IPS-18a (cell line): ENCODE data around the gene ADAMTSL1.

ENCODE experiments used
- H3K27ac ChIP-seq: one replicate; pipeline ENCODE4 v1.5.1; 2013; ENCODE audit warnings: low read length
- H3K27me3 ChIP-seq: one replicate; pipeline ENCODE4 v1.6.1; 2013; ENCODE audit warnings: mild to moderate bottlenecking, low read length; ENCODE audit not compliant: control insufficient read depth, insufficient read depth
- H3K36me3 ChIP-seq: one replicate; pipeline ENCODE4 v1.6.1; 2013; ENCODE audit warnings: low read depth, low read length; ENCODE audit not compliant: control insufficient read depth
- H3K4me1 ChIP-seq: one replicate; pipeline ENCODE4 v1.6.1; 2013; ENCODE audit warnings: low read depth, low read length; ENCODE audit not compliant: control insufficient read depth
- H3K4me3 ChIP-seq: one replicate; pipeline ENCODE4 v1.5.1; 2013; ENCODE audit warnings: low read length
- H3K9ac ChIP-seq: one replicate; pipeline ENCODE4 v1.6.1; 2013; ENCODE audit warnings: mild to moderate bottlenecking, low read length, moderate library complexity
- H3K9me3 ChIP-seq: one replicate; pipeline ENCODE4 v1.6.1; 2013; ENCODE audit warnings: low read depth, low read length; ENCODE audit not compliant: control insufficient read depth

ADAMTSL1 gene

GRCh38 chr9:18447541-18447940 lies 26.4 kb upstream of the ADAMTSL1 start:
- Histone ChIP-seq H3K36me3 (no peaks in the 10 kb centered on the region), H3K4me3 (no peak overlapping the region), H3K27ac (no peak overlapping the region), H3K9me3 (no peaks in the 10 kb centered on the region), H3K27me3 (no peaks in the 10 kb centered on the region), H3K9ac (no peak overlapping the region), H3K4me1 (no peaks in the 10 kb centered on the region)

GRCh38 chr9:18448101-18448500 lies 25.9 kb upstream of the ADAMTSL1 start:
- Histone ChIP-seq H3K36me3 (no peaks in the 10 kb centered on the region), H3K27me3 (no peaks in the 10 kb centered on the region), H3K27ac (no peak overlapping the region), H3K9me3 (no peaks in the 10 kb centered on the region), H3K9ac (no peak overlapping the region), H3K4me3 (no peak overlapping the region), H3K4me1 (no peaks in the 10 kb centered on the region)

- Histone ChIP-seq H3K9ac (no peak overlapping the region), H3K4me3 (no peak overlapping the region), H3K27ac (no peak overlapping the region), H3K9me3 (no peaks in the 10 kb centered on the region), H3K4me1 (no peaks in the 10 kb centered on the region), H3K27me3 (no peaks in the 10 kb centered on the region), H3K36me3 (no peaks in the 10 kb centered on the region)
These were observed 22.5 kb upstream of the ADAMTSL1 start for GRCh38 chr9:18451406-18451805.

- no peak overlapping the region for H3K9ac ChIP-seq
- H3K27ac ChIP-seq = no peak overlapping the region
- no peaks in the 10 kb centered on the region for H3K36me3 ChIP-seq
- H3K27me3 ChIP-seq = no peaks in the 10 kb centered on the region
- no peak overlapping the region for H3K4me3 ChIP-seq
- H3K9me3 ChIP-seq = no peaks in the 10 kb centered on the region
- H3K4me1 ChIP-seq = no peaks in the 10 kb centered on the region
These were observed 21.7 kb upstream of the ADAMTSL1 start for GRCh38 chr9:18452276-18452675.

GRCh38 chr9:18456624-18457237 lies 17.2 kb upstream of the ADAMTSL1 start:
- H3K27me3 ChIP-seq = no peaks in the 10 kb centered on the region
- no peaks in the 10 kb centered on the region for H3K9me3 ChIP-seq
- no peak overlapping the region for H3K4me3 ChIP-seq
- no peaks in the 10 kb centered on the region for H3K36me3 ChIP-seq
- no peak overlapping the region for H3K27ac ChIP-seq
- H3K9ac ChIP-seq = no peak overlapping the region
- no peaks in the 10 kb centered on the region for H3K4me1 ChIP-seq

- Histone ChIP-seq H3K9ac (no peak overlapping the region), H3K27me3 (no peaks in the 10 kb centered on the region), H3K27ac (no peak overlapping the region), H3K4me1 (no peaks in the 10 kb centered on the region), H3K9me3 (no peaks in the 10 kb centered on the region), H3K36me3 (no peaks in the 10 kb centered on the region), H3K4me3 (no peak overlapping the region)
These were observed 16.4 kb upstream of the ADAMTSL1 start for GRCh38 chr9:18457510-18457909.

GRCh38 chr9:18459962-18460584 lies 13.9 kb upstream of the ADAMTSL1 start:
- H3K36me3 ChIP-seq = no peaks in the 10 kb centered on the region
- no peak overlapping the region for H3K9ac ChIP-seq
- H3K27ac ChIP-seq = no peak overlapping the region
- H3K4me1 ChIP-seq = no peaks in the 10 kb centered on the region
- no peaks in the 10 kb centered on the region for H3K9me3 ChIP-seq
- no peak overlapping the region for H3K4me3 ChIP-seq
- H3K27me3 ChIP-seq = no peaks in the 10 kb centered on the region

GRCh38 chr9:18461496-18461895 lies 12.5 kb upstream of the ADAMTSL1 start:
- no peaks in the 10 kb centered on the region for H3K27me3 ChIP-seq
- H3K9me3 ChIP-seq = no peaks in the 10 kb centered on the region
- no peaks in the 10 kb centered on the region for H3K4me1 ChIP-seq
- no peak overlapping the region for H3K9ac ChIP-seq
- H3K36me3 ChIP-seq = no peaks in the 10 kb centered on the region
- no peak overlapping the region for H3K27ac ChIP-seq
- H3K4me3 ChIP-seq = no peak overlapping the region

GRCh38 chr9:18463991-18464390 lies 10.0 kb upstream of the ADAMTSL1 start:
- Histone ChIP-seq H3K4me3 (no peak overlapping the region), H3K27me3 (no peaks in the 10 kb centered on the region), H3K36me3 (no peaks in the 10 kb centered on the region), H3K9me3 (no peaks in the 10 kb centered on the region), H3K9ac (no peak overlapping the region), H3K27ac (no peak overlapping the region), H3K4me1 (no peaks in the 10 kb centered on the region)

- Histone ChIP-seq H3K27ac (no peak overlapping the region), H3K36me3 (no peaks in the 10 kb centered on the region), H3K4me3 (no peak overlapping the region), H3K9ac (no peak overlapping the region), H3K9me3 (no peaks in the 10 kb centered on the region), H3K27me3 (no peaks in the 10 kb centered on the region), H3K4me1 (no peaks in the 10 kb centered on the region)
These were observed 7.9 kb upstream of the ADAMTSL1 start for GRCh38 chr9:18466101-18466500.

- Histone ChIP-seq H3K4me1 (peaks cover 3% of the 10 kb centered on the region), H3K4me3 (no peak overlapping the region), H3K9me3 (no peaks in the 10 kb centered on the region), H3K9ac (no peak overlapping the region), H3K36me3 (no peaks in the 10 kb centered on the region), H3K27ac (no peak overlapping the region), H3K27me3 (no peaks in the 10 kb centered on the region)
These were observed 6.3 kb upstream of the ADAMTSL1 start for GRCh38 chr9:18467696-18468095.

GRCh38 chr9:18472435-18472834 lies 1.5 kb upstream of the ADAMTSL1 start:
- Histone ChIP-seq H3K4me3 (peak overlapping the region; percentile 69), H3K27ac (no peak overlapping the region), H3K9ac (no peak overlapping the region)

More at GRCh38 chr9:18472435-18472834, 1.5 kb upstream of the ADAMTSL1 start:
- peaks cover 29% of the 10 kb centered on the region for H3K4me1 ChIP-seq
- H3K27me3 ChIP-seq = no peaks in the 10 kb centered on the region
- no peaks in the 10 kb centered on the region for H3K9me3 ChIP-seq
- H3K36me3 ChIP-seq = no peaks in the 10 kb centered on the region
